Measurements from ENCODE around the gene NPS.

The NPS gene

DNA sequence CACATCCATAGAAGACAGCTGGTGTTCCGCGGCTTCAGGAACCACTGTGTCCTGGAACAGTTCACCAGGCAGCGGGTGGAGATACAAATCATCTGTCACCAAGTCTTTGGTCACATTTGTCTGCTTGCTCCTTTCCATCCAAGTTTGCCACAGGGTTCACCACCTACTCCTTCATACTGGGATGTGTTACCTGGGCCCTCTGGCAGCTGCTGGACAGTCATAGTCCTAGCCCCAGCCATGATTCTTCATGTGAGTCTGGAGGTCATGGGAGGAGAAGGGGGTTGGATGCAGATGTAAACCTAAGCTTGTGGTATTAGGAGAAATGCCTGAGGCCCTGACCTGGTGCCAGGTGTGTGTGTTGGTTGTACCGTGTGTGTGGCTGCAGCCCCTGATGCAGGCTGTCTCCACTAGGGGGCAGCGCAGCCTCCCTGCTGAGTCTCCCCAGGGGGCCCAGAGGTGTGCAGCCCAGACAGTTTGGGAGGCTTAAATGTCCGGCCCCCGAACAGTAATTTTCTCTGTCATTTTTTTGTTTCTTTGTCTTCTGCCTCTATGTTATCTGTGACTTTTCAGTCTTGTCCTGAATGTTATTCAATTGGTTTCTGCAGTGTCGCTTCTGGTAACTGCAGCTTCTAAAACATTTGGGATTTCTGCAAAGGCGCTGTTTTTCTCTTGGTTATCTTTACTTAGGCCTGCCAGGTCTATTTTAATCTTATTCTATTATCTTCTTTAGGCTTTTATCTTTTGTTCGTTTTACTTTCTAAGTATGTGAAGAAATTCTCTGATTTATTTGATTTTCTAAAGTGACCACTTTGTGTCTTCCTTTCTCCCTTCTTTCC, 14.8 kb downstream of the NPS start:
- DNase-seq = no peak

GRCh38 chr10:127564644-127565043, 15.5 kb downstream of the NPS start:
- no peak for DNase-seq

DNA sequence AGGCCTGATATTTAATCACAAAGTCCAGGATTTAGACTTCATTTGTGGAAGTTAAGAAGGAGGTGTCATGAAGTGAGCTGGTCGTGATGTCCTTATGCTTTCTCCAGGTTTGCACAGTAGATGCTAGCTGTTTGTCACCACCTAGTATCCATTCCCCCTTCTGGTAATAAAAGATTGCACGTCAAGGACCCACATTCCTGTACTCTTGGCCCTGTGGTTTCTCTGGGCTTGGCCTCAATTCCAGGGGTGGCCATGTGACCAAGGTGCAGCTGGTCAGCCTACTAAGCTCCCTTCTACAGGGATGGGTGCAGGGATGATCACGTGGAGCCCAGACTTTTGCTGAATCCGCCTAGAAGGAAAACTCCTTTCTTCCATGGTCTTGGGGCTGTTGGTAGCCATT, 16.5 kb downstream of the NPS start:
- no peak for DNase-seq

- no peak for DNase-seq
Observed at GRCh38 chr10:127569210-127569609, 20.1 kb downstream of the NPS start.

GRCh38 chr10:127570036-127570435, 20.9 kb downstream of the NPS start:
- no peak for DNase-seq

DNA sequence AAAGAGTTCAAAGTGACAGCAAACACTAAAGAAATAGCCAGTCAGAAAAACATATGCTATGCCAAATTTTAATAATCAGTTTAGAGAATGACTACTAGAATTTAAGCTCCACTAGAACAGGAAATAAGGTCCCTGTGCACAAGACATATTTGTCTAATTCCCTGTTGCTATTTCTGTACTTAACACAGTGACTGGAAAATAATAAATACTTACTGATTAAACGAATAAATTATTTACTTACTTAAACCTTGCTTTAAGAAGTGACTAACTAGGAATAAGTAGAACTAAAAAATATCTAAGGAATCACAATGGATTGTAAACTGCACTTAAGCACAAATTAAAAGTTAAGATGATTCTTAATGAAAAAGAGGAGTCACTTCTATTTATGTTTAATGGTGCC, 22.3 kb downstream of the NPS start:
- DNase-seq = no peak

- no peak for DNase-seq
Observed at GRCh38 chr10:127576051-127576450, 26.9 kb downstream of the NPS start.

DNA sequence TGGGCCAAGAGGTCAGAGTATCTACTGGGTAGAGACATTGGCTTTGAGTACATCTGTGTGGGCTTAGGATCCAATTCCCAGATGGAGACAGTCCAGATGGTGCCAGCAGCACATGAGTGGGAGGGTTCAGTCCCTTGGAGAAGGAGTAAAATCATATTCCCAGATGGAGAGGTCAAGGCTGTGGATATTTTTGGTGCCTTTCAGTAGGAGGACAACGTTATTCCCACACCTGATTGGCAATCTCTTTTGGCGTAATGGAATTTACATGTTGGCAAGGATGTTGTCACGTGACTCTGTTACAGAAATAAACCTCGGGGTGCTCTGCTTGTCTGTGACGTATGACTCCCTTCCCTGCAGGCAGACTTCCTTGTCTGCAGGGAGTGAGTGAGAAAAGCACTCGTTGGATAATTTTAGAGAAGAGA, 27.6 kb downstream of the NPS start:
- DNase-seq = peak; percentile 17

GRCh38 chr10:127577376-127578258, 28.5 kb downstream of the NPS start:
- peak; percentile 38 for DNase-seq

GRCh38 chr10:127578259-127578960, 29.3 kb downstream of the NPS start:
- DNase-seq = no peak

DNA sequence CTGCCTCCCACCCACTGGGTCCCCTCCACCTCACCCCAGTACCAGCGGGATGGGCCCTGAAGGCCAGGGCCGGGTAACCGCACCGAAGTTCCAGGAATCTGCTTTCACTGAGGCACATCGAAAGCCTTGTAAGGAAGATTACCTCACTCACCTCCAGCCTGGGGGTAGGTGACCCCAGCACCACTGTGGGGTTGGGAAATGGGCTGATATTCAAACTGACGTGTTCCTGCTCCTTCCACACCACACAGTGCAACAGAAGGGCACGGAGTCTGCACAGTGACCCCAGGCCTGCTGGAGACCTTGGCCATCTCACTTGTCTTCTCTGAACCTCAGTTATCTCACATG, 29.8 kb downstream of the NPS start:
- DNase-seq = no peak

GRCh38 chr10:127579640-127580039, 30.5 kb downstream of the NPS start:
- no peak for DNase-seq

DNA sequence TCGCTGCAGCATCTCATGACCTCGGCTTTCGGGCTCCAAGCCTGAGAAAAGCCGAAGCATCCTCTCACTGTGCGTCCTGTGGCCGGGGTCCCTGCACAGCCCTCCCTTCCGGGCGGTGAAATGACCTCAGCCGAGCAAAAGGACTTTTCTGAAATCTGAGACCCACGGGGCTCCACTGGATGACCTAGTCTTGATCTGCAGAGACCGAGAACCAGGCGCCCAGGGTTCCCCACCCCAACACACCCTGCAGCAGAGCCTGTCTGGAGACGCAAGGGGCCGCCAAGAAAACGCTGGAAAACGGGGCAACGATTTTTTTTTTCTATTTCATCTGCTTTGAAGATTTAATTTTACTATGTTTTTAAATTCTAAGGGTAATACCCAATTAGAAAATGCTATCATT, 31.7 kb downstream of the NPS start:
- no peak for DNase-seq

- DNase-seq = no peak
Observed at GRCh38 chr10:127585519-127586023, 36.5 kb downstream of the NPS start.

DNA sequence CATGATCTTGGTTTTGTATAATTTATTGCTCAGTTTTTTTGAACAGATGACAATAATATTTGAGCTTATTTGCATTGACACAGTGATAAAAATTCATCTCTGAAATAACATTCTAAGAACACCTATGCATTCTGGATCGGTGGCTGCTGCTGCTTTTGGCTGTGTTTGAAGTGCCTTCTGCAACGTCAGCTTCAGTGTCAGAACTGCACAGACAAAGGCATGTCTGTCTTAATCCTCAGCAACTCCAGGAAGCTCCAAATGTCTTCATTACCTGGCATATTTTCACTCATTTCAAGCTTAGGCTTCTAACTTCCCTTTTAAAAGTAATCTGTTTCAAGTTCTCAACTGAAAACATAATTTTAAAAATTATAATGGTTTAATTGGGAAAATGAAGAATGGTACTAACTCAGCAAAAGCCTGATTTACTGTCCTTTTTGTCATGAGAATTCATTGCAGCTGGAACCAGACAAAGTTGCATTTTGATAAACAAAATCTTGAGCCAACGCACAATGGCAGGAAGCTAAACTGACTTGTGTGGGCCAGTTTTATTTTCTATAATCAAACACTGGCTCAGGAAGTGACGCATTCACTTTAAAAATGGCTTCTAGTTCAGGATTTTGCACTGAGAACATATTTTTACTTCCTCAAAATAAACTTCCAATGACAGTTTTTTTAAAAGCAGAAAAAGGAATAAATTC, 38.7 kb downstream of the NPS start:
- DNase-seq = peak; percentile 31

- DNase-seq = no peak
Observed at GRCh38 chr10:127592586-127592985, 43.5 kb downstream of the NPS start.

- no peak for DNase-seq
Observed at GRCh38 chr10:127600479-127600878, 51.4 kb downstream of the NPS start.
